CD4-positive, alpha-beta T cell (primary cell): ENCODE measurements around the gene ANKRD33. TPM values are rescaled to one million over a fixed set of nuclear protein-coding genes. Genes with fewer than 3 reads are reported as not detected.

ENCODE experiments used
- ATAC-seq: fragments of 200-7000 bp; cut with Tn5 transposase; one replicate; pipeline ENCODE4 v1.10.0; 2022; ENCODE audit warnings: mild to moderate bottlenecking; ENCODE audit not compliant: poor library complexity
- CTCF ChIA-PET: fragments of 350-600 bp; sonication (Branson Sonifier 250); formaldehyde crosslinking; loops from one replicate; lab custom pipeline; 2021; ENCODE audit warnings: antibody characterized with exemption, inconsistent platforms; lab: Charles Lee
- POLR2A ChIA-PET: fragments of 350-600 bp; sonication (Branson Sonifier 250); formaldehyde crosslinking; loops from one replicate; lab custom pipeline; 2021; ENCODE audit warnings: antibody characterized with exemption, inconsistent platforms; lab: Charles Lee
- DNase-seq, 14 experiments: peaks; one replicate each; pipeline ENCODE4 v3.0.0-alpha.2; 2013 to 2020; ENCODE audit warnings: mixed read lengths in 2 of 14
- H3K27ac ChIP-seq, 2 donors: one replicate each; pipeline versions ENCODE4 v1.5.1 to v1.7.0; 2013; ENCODE audit warnings: low read length in 2 of 2, low read depth in 1 of 2, mild to moderate bottlenecking in 1 of 2
- H3K27me3 ChIP-seq, 2 experiments: 1 replicate in 1 of 2; 2 replicates in 1 of 2; pipeline versions ENCODE4 v1.6.1 to v1.7.0; 2013; ENCODE audit warnings: low read length in 2 of 2, control low read depth in 1 of 2, mild to moderate bottlenecking in 1 of 2, moderate library complexity in 1 of 2; ENCODE audit not compliant: insufficient read depth in 2 of 2, control insufficient read depth in 1 of 2
- H3K36me3 ChIP-seq: one replicate; pipeline ENCODE4 v1.6.1; 2013; ENCODE audit warnings: low read length, control low read depth; ENCODE audit not compliant: insufficient read depth
- H3K4me1 ChIP-seq: one replicate; pipeline ENCODE4 v1.6.1; 2013; ENCODE audit warnings: low read length, control low read depth; ENCODE audit not compliant: insufficient read depth
- H3K4me3 ChIP-seq: one replicate; pipeline ENCODE4 v1.5.1; 2013; ENCODE audit warnings: mild to moderate bottlenecking, low read length, moderate library complexity
- H3K9me3 ChIP-seq, 2 experiments: 1 replicate in 1 of 2; 2 replicates in 1 of 2; pipeline versions ENCODE4 v1.6.1 to v1.7.0; 2013; ENCODE audit warnings: low read length in 2 of 2, mild to moderate bottlenecking in 2 of 2, control low read depth in 1 of 2, moderate library complexity in 1 of 2; ENCODE audit not compliant: control insufficient read depth in 1 of 2, insufficient read depth in 1 of 2
- H3K27ac Mint-ChIP-seq: one replicate; pipeline ENCODE4 v1.8.0; 2020; ENCODE audit warnings: mixed read lengths
- H3K27me3 Mint-ChIP-seq: one replicate; pipeline ENCODE4 v1.8.0; 2021; ENCODE audit warnings: mixed read lengths
- H3K36me3 Mint-ChIP-seq: one replicate; pipeline ENCODE4 v1.8.0; 2021; ENCODE audit warnings: low read depth, mixed read lengths
- H3K4me1 Mint-ChIP-seq: one replicate; pipeline ENCODE4 v1.8.0; 2021; ENCODE audit warnings: low read depth, mixed read lengths
- H3K4me3 Mint-ChIP-seq: one replicate; pipeline ENCODE4 v1.8.0; 2020; ENCODE audit warnings: mild to moderate bottlenecking, mixed read lengths
- H3K9me3 Mint-ChIP-seq: one replicate; pipeline ENCODE4 v1.8.0; 2020; ENCODE audit warnings: mixed read lengths
- intact Hi-C, 2 experiments: fragments of 100-400 bp; cut with DNase I in 1 of 2; cut with micrococcal nuclease in 1 of 2; formaldehyde crosslinking; loops; one replicate each; pipeline versions ENCODE4 v1.15.1 to v1.9.0; 2023 to 2025; cut with DNase I, micrococcal nuclease
- total RNA-seq, 174 experiments: library from RNA in 2 of 174; stranded (reverse) in 2 of 174; gene quantifications; one replicate each; pipeline ENCODE4 v1.2.3 and lab custom pipeline; 2021 to 2026
- TF ChIP-seq, protein P1 (sequence below): fragments of 200-600 bp; IDR thresholded peaks from one replicate; pipeline ENCODE4 v1.8.0; 2022; ENCODE audit warnings: antibody characterized with exemption, mild to moderate bottlenecking

The ANKRD33 gene
- total RNA-seq, 2 experiments from 2014 or later: not detected

DNA sequence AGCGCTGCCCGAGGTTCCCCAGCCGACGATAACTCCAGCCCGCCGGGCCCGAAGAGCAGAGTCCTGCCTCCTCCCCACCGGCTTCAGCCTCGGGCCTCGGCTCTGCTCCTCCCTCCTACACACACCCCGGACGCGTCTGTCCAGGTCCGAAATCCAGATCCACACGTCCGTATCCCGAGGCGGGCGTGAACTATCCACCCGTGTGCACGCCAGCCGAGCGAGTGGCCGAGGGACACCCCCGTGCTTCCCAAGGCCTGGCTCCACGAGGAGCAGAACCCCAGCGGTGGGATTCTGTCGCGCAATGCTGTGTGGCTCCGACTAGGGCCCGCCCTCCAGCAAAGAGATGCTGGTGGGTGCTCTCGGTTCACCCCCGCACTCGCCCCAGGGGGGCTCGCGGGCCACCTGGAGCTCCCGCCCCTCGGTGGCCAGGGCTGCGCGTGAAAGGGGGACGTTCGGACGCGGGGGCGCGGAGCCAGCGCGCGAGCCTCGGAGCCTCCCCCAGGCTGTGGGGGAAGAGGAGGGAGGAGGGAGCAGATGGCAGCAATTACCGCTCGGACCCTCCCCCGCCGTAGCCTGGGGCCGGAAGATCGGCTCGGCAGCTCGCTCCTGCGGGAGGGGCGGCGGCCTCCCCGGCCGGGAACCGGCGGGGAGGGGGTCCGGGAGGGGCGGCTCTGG, 18.9 kb upstream of the ANKRD33 start:
- Mint-ChIP-seq H3K27ac (no peak overlapping the region), H3K4me1 (peaks cover 13% of the 10 kb centered on the region), H3K4me3 (no peak overlapping the region), H3K9me3 (no peaks in the 10 kb centered on the region), H3K27me3 (peaks cover 67% of the 10 kb centered on the region), H3K36me3 (no peaks in the 10 kb centered on the region)
- DNase-seq: no peak
- Histone ChIP-seq H3K27me3 (peaks cover 48 to 60% of the 10 kb centered on the region in 2 experiments), H3K4me3 (peak overlapping the region; percentile 22), H3K27ac (no peak overlapping the region), H3K36me3 (no peaks in the 10 kb centered on the region), H3K9me3 (peaks cover 0 to 15% of the 10 kb centered on the region in 2 experiments), H3K4me1 (peaks cover 22% of the 10 kb centered on the region)
- ChIA-PET CTCF (no interaction called here), POLR2A (interaction anchor here (1.2 to 1.5 kb wide), 2 partner anchors 17 to 48 kb away, joined by 3 to 5 read pairs; no protein-coding TSS in a partner anchor)
- intact Hi-C loops: no loop called here
- ATAC-seq: no peak
- TF ChIP-seq, protein P1, sequence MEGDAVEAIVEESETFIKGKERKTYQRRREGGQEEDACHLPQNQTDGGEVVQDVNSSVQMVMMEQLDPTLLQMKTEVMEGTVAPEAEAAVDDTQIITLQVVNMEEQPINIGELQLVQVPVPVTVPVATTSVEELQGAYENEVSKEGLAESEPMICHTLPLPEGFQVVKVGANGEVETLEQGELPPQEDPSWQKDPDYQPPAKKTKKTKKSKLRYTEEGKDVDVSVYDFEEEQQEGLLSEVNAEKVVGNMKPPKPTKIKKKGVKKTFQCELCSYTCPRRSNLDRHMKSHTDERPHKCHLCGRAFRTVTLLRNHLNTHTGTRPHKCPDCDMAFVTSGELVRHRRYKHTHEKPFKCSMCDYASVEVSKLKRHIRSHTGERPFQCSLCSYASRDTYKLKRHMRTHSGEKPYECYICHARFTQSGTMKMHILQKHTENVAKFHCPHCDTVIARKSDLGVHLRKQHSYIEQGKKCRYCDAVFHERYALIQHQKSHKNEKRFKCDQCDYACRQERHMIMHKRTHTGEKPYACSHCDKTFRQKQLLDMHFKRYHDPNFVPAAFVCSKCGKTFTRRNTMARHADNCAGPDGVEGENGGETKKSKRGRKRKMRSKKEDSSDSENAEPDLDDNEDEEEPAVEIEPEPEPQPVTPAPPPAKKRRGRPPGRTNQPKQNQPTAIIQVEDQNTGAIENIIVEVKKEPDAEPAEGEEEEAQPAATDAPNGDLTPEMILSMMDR: no peak

DNA sequence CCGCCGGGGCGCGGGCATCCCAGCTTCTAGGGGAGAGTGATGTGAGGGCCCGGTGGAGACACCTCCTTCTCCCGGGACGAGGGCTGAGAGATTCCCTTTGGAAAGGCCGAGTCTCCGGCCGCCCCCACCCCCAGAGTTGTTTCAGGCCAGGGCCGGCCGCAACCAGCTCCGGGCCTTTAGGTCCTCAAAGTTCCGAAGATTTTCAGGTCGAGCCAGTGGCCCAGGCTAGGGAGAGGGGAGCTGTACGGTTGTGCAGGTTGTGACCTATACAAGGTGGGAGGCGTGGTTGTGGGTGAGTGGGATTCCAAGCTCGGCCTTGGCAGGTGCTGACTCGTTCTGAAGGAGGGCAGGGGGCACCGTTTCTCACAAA, 18.4 kb upstream of the ANKRD33 start:
- TF ChIP-seq, protein P1: no peak
- ChIA-PET POLR2A (interaction anchor here (1.2 to 1.5 kb wide), 2 partner anchors 16 to 49 kb away, joined by 3 to 5 read pairs; no protein-coding TSS in a partner anchor), CTCF (no interaction called here)
- DNase-seq (no peak), ATAC-seq (no peak)
- no peak overlapping the region for H3K4me3 Mint-ChIP-seq
- H3K9me3 Mint-ChIP-seq: no peaks in the 10 kb centered on the region
- H3K27me3 Mint-ChIP-seq: peaks cover 65% of the 10 kb centered on the region
- Histone ChIP-seq H3K9me3 (peaks cover 0 to 11% of the 10 kb centered on the region in 2 experiments), H3K27me3 (peaks cover 43 to 55% of the 10 kb centered on the region in 2 experiments), H3K4me1 (peaks cover 16% of the 10 kb centered on the region), H3K27ac (no peak overlapping the region), H3K4me3 (no peak overlapping the region), H3K36me3 (no peaks in the 10 kb centered on the region)
- H3K36me3 Mint-ChIP-seq: no peaks in the 10 kb centered on the region
- H3K27ac Mint-ChIP-seq: no peak overlapping the region
- intact Hi-C loops: no loop called here
- peaks cover 13% of the 10 kb centered on the region for H3K4me1 Mint-ChIP-seq

DNA sequence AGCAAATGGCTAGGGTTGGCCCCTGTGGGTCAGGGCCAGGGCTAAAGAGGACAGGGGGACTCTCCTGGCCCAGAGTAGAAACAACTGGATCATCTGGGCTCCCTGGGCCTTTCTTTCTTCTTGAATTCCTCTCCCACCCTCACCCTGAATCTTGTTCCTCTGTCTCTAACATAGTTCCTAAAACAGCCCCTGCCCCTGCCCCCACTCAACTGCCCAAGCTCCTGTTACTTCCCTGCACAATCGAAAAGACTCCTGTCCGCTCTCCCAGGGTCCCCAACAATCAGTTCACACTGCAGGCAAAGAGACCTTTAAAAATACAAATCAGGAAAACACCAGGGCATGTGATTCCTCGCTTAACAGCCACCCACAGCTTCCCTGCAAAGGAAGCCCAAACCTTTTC, 18.0 kb upstream of the ANKRD33 start:
- intact Hi-C loops: no loop called here
- no peaks in the 10 kb centered on the region for H3K36me3 Mint-ChIP-seq

More for the DNA sequence above, 18.0 kb upstream of the ANKRD33 start:
- Histone ChIP-seq H3K4me3 (no peak overlapping the region), H3K36me3 (no peaks in the 10 kb centered on the region), H3K27me3 (peaks cover 39 to 50% of the 10 kb centered on the region in 2 experiments), H3K9me3 (peaks cover 0 to 6% of the 10 kb centered on the region in 2 experiments), H3K27ac (no peak overlapping the region), H3K4me1 (peaks cover 13% of the 10 kb centered on the region)
- ATAC-seq (no peak), DNase-seq (no peak)
- Mint-ChIP-seq H3K27ac (no peak overlapping the region), H3K27me3 (peaks cover 60% of the 10 kb centered on the region), H3K4me1 (peaks cover 13% of the 10 kb centered on the region), H3K9me3 (no peaks in the 10 kb centered on the region), H3K4me3 (peak overlapping the region; percentile 3)
- CTCF ChIA-PET: no interaction called here
- TF ChIP-seq, protein P1: no peak
- POLR2A ChIA-PET: interaction anchor here (1.2 to 1.5 kb wide), 2 partner anchors 16 to 49 kb away, joined by 3 to 5 read pairs; no protein-coding TSS in a partner anchor
